GM19025 (cell line): ENCODE results near the gene OSBPL3.

ENCODE experiments used
- ATAC-seq: cut with Tn5 transposase; IDR thresholded peaks from one replicate; pipeline ENCODE4 v1.9.1; 2021; ENCODE audit warnings: mild to moderate bottlenecking, low read depth, moderate library complexity; ENCODE audit not compliant: unreplicated experiment

Gene OSBPL3

GRCh38 chr7:24868741-24869140, 111.2 kb downstream of the OSBPL3 start:
- ATAC-seq = no peak

- no peak for ATAC-seq
Measured at GRCh38 chr7:24866004-24866615, 113.9 kb downstream of the OSBPL3 start.

DNA sequence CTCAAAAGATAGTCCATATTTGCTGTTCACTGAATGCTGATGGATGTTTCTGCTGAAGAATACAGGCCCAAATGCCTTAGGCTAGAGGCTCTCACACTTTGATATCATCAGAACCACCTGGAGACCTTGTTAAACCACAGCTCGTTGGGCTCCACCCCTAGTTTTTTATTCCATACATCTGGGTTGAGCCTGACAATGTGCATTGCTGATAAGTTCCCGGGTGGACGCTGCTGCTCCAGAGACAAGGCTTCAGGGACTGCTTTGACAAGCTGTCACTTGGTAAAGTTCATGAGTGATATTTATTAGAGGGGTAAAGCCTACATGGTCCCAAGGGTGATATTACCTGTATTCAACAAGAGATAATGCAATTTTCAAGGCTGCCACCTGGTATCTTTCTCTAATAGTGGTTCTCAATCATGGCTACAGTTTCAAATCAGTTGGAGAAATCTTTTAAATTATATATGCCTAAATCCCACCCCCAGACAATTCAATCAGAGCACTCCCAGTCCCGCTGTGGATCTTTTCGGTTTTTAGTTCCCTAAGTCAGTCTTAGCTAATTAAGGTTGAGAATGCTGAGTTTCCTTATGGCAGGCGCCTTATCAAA, 115.7 kb downstream of the OSBPL3 start:
- ATAC-seq = no peak

DNA sequence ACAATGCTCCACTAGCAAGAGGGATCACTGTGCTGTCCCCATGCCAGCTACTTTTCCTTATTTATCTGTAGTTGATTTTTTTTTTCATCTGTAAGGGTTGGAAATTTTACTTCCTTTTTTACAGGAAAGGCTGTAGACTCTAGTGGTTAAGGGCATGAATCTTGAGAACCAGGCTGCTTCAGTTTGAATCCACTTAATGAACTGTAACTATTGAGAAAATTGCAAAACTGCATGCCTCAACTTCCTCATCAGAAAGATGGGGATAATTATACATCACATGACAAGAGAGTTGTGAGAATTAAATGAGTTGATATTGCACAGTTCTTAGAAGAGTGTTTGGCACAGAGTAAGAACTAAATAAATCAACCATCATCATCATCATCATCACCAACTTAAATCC, 116.4 kb downstream of the OSBPL3 start:
- no peak for ATAC-seq

DNA sequence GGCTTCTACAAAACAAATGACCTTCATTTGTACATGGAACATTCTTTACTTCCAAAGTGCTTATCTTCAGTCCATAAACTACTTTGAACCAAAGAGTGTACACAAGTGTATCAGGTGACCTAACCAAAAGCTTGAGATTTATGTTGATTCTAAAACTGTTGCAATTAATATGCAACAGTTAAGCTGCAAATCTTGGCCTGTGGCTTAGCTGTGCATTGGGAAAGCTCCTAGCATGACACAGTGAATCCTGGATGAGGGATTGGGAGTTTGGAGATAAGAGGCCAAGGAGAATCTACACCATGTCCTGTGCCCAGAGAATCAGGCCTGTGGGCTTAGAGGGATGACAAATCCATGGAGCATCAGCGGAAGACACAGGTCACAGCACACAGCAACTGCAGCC, 117.5 kb downstream of the OSBPL3 start:
- ATAC-seq = no peak

- no peak for ATAC-seq
Measured at GRCh38 chr7:24861336-24861735, 118.6 kb downstream of the OSBPL3 start.

DNA sequence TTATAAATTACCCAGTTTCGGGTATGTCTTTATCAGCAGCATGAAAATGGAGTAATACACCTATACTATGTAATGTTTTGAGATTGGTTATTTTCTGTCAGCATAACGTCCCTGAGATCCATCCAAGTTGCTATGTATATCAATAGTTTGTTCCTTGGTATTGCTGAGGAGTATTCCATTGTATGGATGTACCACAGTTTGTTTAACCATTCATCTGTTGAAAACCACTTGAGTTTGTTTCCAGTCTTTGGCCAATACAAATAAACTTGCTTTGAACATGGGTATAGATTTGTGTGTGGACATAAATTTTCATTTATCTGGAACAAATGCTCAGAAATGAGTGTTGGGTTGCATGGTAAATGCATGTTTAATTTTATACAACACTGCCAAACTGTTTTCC, 119.4 kb downstream of the OSBPL3 start:
- ATAC-seq = no peak

DNA sequence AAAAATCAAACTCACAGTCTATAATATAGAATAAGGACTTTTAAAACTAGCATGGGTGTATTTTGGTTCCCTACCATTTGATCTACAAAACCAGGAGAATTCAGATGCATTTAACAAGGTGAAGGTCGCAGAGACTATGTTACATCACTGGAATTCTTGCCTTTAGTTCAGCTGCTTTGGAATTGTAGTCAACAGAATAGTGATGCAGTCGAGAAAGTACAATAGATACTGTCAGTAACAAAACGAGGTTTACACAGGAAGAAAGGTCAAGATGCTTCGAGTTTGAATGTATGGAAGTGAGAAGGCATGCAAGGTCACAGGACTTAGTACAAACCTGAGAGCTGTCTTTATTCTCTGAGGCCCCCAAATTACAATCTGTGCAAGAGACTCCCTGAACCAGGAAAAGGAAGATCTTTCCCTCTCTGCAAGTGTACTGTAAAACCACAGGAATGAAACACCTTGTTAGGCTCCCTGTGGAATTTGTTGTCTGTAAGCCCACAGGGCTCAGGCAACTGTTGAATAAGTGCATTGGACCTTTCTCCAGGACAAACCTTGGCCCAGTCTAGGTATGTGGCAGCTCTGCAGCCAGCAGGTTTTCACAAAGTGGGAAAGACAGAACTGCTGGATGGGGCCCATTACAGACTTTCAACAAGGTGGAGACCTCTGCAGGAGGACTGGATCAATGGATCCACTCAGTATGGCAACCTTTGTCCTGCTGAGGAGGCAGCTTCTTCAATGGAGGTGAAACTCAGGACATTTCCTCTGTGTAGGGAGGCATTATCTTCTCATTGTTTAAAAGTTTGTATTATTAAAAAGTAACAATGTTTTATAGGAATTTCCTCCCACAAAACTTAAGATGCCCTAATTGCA, 121.6 kb downstream of the OSBPL3 start:
- no peak for ATAC-seq

DNA sequence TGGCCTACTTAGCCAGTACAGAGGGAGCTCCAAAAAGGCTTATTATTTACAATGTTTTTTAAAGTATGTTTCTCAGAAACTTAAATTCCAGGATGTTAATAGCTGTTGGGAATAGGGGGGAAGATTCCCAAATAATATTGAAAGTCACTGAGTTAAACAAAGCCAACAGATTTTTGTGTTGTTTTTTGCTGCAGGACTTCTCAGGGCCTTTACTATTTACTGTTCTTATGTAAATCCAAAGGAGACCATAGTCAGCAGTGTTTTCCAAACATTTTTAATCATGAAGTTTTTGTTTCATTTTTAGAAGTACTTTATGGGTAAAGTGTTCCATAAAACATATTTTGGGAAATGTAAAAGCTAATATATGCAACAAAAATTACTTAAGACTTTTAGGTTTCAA, 122.4 kb downstream of the OSBPL3 start:
- no peak for ATAC-seq

DNA sequence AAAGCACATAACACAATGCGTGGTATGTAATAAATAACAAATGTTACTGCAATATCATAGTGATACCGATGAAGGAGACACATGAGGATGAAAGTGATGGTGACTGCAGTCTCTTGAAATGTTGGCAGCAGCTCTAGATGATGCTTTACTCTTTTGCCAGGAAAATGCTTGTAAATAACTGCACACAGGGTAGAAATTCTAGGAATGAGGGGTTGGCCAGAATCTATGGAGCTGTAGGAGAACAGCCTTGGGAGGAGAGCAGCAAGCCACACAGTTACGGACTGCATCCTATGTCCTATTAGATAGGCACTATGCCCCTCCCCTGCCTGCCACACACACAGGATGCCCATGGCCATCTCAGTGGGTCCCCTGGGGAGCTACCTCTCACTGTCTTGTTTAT, 125.1 kb downstream of the OSBPL3 start:
- ATAC-seq = no peak

DNA sequence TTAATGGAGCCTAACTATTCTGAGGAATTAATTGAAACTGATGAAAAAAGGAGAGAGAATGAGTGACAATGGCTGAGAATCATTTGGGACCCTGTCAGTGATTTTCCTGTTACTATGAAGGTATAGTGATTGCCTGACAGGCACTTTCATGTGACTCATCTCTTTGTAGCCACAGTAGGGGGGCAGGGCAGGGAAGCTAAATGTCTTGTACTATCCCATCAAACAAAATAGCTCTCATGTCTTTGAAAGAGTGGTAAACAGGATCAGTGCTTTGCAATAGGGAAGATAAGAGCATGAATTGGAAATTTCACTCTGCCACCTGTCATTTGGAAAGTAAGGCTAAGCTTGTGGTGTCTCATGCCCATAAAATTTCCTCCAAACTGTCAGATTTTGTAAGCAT, 128.2 kb downstream of the OSBPL3 start:
- no peak for ATAC-seq

DNA sequence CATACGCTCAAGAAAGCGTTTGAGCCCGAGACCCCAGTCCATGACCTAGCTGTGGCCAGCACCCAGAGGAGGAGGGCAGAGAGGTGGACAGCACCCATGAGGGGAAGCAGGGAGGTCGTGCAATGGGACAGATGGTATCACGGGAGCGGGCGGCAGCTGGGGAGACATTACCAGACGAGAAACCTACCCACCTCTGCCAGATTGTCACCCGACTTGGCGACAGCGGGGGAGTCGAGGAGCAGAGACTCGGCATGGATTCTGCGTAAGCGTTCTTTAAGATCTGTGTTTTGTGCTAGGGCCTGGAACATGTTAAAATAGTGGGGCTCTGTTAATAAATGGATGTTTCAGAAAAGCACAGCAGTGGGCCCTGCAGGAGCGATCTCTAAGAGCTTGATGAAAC, 131.1 kb downstream of the OSBPL3 start:
- ATAC-seq = no peak

- ATAC-seq = no peak
Measured at GRCh38 chr7:24847754-24848153, 132.2 kb downstream of the OSBPL3 start.

DNA sequence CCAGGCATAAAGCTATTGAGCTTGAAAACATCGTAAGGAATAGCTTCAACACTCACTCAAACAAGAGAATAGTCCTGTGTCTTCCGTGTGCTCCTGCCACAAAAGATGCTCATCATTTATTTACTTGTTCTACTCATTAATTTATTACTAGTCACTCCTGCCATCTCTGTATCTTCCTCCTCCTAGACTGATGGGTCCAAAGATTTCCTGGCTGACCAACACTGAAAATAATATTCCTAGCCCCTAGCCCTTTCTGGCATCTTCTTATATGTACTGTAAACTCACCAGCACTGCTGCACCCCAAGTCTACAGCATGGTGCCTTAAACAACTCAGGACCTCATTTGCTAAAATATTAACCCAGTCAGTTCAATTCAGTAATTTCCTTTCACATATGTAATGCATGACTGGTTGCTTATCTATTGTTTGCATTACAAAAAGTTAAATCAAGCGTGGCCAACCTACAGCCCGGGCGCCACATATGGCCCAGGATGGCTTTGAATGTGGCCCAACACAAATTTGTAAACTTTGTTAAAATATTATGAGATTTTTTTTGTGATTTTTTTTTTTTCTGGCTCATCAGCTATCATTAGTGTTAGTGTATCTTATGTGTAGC, 136.1 kb downstream of the OSBPL3 start:
- no peak for ATAC-seq

- peak; percentile 46 for ATAC-seq
Measured at GRCh38 chr7:24842449-24843241, 137.3 kb downstream of the OSBPL3 start.

DNA sequence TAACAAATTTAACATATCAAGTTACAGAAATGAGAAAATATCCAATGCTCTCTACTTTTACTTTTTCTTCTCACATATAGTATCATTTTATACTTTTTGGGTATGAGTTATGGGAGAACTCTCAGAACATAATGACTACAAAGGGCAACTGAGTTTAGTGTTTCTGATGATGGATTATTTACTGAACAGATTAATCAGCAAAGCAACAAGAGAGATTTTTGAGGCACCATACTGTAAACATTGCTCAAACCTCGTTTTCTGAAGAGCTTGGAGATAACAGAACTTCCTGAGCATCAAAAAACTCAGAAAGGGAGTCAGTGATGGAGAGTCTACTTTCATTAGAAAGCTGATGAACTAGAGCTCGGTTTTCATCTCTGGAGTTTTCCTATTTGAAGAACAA, 137.9 kb downstream of the OSBPL3 start:
- no peak for ATAC-seq

- no peak for ATAC-seq
Measured at GRCh38 chr7:24840563-24840962, 139.4 kb downstream of the OSBPL3 start.

DNA sequence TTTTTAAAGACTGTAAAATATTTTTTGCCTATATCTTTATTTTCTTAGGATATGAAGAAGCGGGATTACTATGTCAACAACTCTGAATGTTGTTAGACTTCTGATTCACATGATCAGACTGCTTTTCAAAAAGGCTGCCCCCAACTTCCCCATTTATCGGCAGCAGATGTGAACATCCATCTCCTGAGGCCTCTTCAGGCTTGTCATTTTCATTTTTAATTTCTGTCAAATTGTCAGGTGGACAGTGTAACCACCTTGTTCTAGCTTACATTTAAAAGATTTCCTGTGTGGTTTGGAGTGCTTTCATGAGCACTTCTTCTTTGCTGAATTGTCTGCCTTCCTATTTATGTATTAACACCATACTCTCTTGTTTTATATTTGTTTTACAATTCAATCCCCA, 143.9 kb downstream of the OSBPL3 start:
- peak; percentile 77 for ATAC-seq

DNA sequence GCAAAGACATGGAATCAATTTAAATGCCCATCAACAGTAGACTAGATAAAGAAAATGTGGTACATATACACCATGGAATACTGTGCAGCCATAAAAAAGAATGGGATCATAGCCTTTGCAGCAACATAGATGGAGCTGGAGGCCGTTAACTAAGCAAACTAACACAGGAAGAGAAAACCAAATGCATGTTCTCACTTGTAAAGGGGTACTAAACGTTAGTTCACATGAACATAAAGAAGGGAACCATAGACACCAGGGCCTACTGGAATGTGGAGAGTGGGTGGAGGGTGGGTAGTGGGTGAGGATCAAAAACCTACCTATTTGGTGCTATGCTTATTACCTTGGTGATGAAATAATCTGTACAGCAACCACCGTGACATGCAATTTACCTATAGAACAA, 144.3 kb downstream of the OSBPL3 start:
- ATAC-seq = no peak

GRCh38 chr7:24834128-24834798, 145.7 kb downstream of the OSBPL3 start:
- ATAC-seq = peak; percentile 42
